ENCODE measurements around the gene IMMP2L.
"Not testable (repeated sequence)": the region's sequence is repeated elsewhere in the genome, so short reads cannot be mapped to it uniquely, and the experiment has no call there.

Gene IMMP2L

GRCh38 chr7:111333010-111333409 is 229.3 kb downstream of the IMMP2L start:
- no peaks in the 10 kb centered on the region for H3K9me3 ChIP-seq (ENCODE audit: control insufficient read depth, insufficient read depth, low read depth, low read length)
- H3K27me3 ChIP-seq (ENCODE audit: control insufficient read depth, insufficient read depth, low read length): no peaks in the 10 kb centered on the region
- no peak overlapping the region for H3K9ac ChIP-seq (ENCODE audit: low read length)
- H3K4me1 ChIP-seq (ENCODE audit: control insufficient read depth, insufficient read depth, low read length): no peaks in the 10 kb centered on the region
- H3K36me3 ChIP-seq (ENCODE audit: control insufficient read depth, insufficient read depth, low read length): no peaks in the 10 kb centered on the region
- H3K27ac ChIP-seq (ENCODE audit: low read depth, low read length): no peak overlapping the region
- no peak overlapping the region for H3K4me3 ChIP-seq (ENCODE audit: low read depth, low read length)

GRCh38 chr7:111330235-111330523 is 232.1 kb downstream of the IMMP2L start:
- Histone ChIP-seq H3K27me3 (ENCODE audit: control insufficient read depth, insufficient read depth, low read length) (no peaks in the 10 kb centered on the region), H3K9ac (ENCODE audit: low read length) (no peak overlapping the region), H3K4me3 (ENCODE audit: low read depth, low read length) (no peak overlapping the region), H3K4me1 (ENCODE audit: control insufficient read depth, insufficient read depth, low read length) (no peaks in the 10 kb centered on the region), H3K27ac (ENCODE audit: low read depth, low read length) (no peak overlapping the region), H3K36me3 (ENCODE audit: control insufficient read depth, insufficient read depth, low read length) (no peaks in the 10 kb centered on the region), H3K9me3 (ENCODE audit: control insufficient read depth, insufficient read depth, low read depth, low read length) (no peaks in the 10 kb centered on the region)

- Histone ChIP-seq H3K9ac (ENCODE audit: low read length) (no peak overlapping the region), H3K9me3 (ENCODE audit: control insufficient read depth, insufficient read depth, low read depth, low read length) (no peaks in the 10 kb centered on the region), H3K27me3 (ENCODE audit: control insufficient read depth, insufficient read depth, low read length) (no peaks in the 10 kb centered on the region), H3K4me3 (ENCODE audit: low read depth, low read length) (no peak overlapping the region), H3K36me3 (ENCODE audit: control insufficient read depth, insufficient read depth, low read length) (no peaks in the 10 kb centered on the region), H3K27ac (ENCODE audit: low read depth, low read length) (no peak overlapping the region), H3K4me1 (ENCODE audit: control insufficient read depth, insufficient read depth, low read length) (no peaks in the 10 kb centered on the region)
Measured at GRCh38 chr7:111329367-111330234, 232.7 kb downstream of the IMMP2L start.

- Histone ChIP-seq H3K27me3 (ENCODE audit: control insufficient read depth, insufficient read depth, low read length) (no peaks in the 10 kb centered on the region), H3K36me3 (ENCODE audit: control insufficient read depth, insufficient read depth, low read length) (no peaks in the 10 kb centered on the region), H3K4me3 (ENCODE audit: low read depth, low read length) (no peak overlapping the region), H3K4me1 (ENCODE audit: control insufficient read depth, insufficient read depth, low read length) (no peaks in the 10 kb centered on the region), H3K9me3 (ENCODE audit: control insufficient read depth, insufficient read depth, low read depth, low read length) (no peaks in the 10 kb centered on the region), H3K9ac (ENCODE audit: low read length) (no peak overlapping the region), H3K27ac (ENCODE audit: low read depth, low read length) (no peak overlapping the region)
Measured at GRCh38 chr7:111328487-111328886, 233.8 kb downstream of the IMMP2L start.

- Histone ChIP-seq H3K9ac (ENCODE audit: low read length) (no peak overlapping the region), H3K27me3 (ENCODE audit: control insufficient read depth, insufficient read depth, low read length) (no peaks in the 10 kb centered on the region), H3K4me1 (ENCODE audit: control insufficient read depth, insufficient read depth, low read length) (no peaks in the 10 kb centered on the region), H3K9me3 (ENCODE audit: control insufficient read depth, insufficient read depth, low read depth, low read length) (no peaks in the 10 kb centered on the region), H3K36me3 (ENCODE audit: control insufficient read depth, insufficient read depth, low read length) (no peaks in the 10 kb centered on the region), H3K4me3 (ENCODE audit: low read depth, low read length) (no peak overlapping the region), H3K27ac (ENCODE audit: low read depth, low read length) (no peak overlapping the region)
Measured at GRCh38 chr7:111324776-111325175, 237.5 kb downstream of the IMMP2L start.

GRCh38 chr7:111324228-111324627 is 238.1 kb downstream of the IMMP2L start:
- Histone ChIP-seq H3K27ac (ENCODE audit: low read depth, low read length) (no peak overlapping the region), H3K4me1 (ENCODE audit: control insufficient read depth, insufficient read depth, low read length) (no peaks in the 10 kb centered on the region), H3K27me3 (ENCODE audit: control insufficient read depth, insufficient read depth, low read length) (no peaks in the 10 kb centered on the region), H3K9ac (ENCODE audit: low read length) (no peak overlapping the region), H3K9me3 (ENCODE audit: control insufficient read depth, insufficient read depth, low read depth, low read length) (no peaks in the 10 kb centered on the region), H3K4me3 (ENCODE audit: low read depth, low read length) (no peak overlapping the region), H3K36me3 (ENCODE audit: control insufficient read depth, insufficient read depth, low read length) (no peaks in the 10 kb centered on the region)

- H3K27ac ChIP-seq (ENCODE audit: low read depth, low read length); H3K4me1 ChIP-seq (ENCODE audit: control insufficient read depth, insufficient read depth, low read length); H3K36me3 ChIP-seq (ENCODE audit: control insufficient read depth, insufficient read depth, low read length); H3K27me3 ChIP-seq (ENCODE audit: control insufficient read depth, insufficient read depth, low read length); H3K9me3 ChIP-seq (ENCODE audit: control insufficient read depth, insufficient read depth, low read depth, low read length); H3K4me3 ChIP-seq (ENCODE audit: low read depth, low read length); H3K9ac ChIP-seq (ENCODE audit: low read length): not testable (repeated sequence)
Measured at GRCh38 chr7:111323670-111324069, 238.6 kb downstream of the IMMP2L start.

- H3K36me3 ChIP-seq (ENCODE audit: control insufficient read depth, insufficient read depth, low read length): no peaks in the 10 kb centered on the region
- H3K27ac ChIP-seq (ENCODE audit: low read depth, low read length): no peak overlapping the region
- no peak overlapping the region for H3K4me3 ChIP-seq (ENCODE audit: low read depth, low read length)
- no peaks in the 10 kb centered on the region for H3K27me3 ChIP-seq (ENCODE audit: control insufficient read depth, insufficient read depth, low read length)
- no peak overlapping the region for H3K9ac ChIP-seq (ENCODE audit: low read length)
- H3K9me3 ChIP-seq (ENCODE audit: control insufficient read depth, insufficient read depth, low read depth, low read length): no peaks in the 10 kb centered on the region
- H3K4me1 ChIP-seq (ENCODE audit: control insufficient read depth, insufficient read depth, low read length): no peaks in the 10 kb centered on the region
Measured at GRCh38 chr7:111320133-111320532, 242.2 kb downstream of the IMMP2L start.

GRCh38 chr7:111312966-111313365 is 249.3 kb downstream of the IMMP2L start:
- no peaks in the 10 kb centered on the region for H3K9me3 ChIP-seq (ENCODE audit: control insufficient read depth, insufficient read depth, low read depth, low read length)
- H3K9ac ChIP-seq (ENCODE audit: low read length): no peak overlapping the region
- no peak overlapping the region for H3K27ac ChIP-seq (ENCODE audit: low read depth, low read length)
- no peak overlapping the region for H3K4me3 ChIP-seq (ENCODE audit: low read depth, low read length)
- no peaks in the 10 kb centered on the region for H3K4me1 ChIP-seq (ENCODE audit: control insufficient read depth, insufficient read depth, low read length)
- H3K27me3 ChIP-seq (ENCODE audit: control insufficient read depth, insufficient read depth, low read length): no peaks in the 10 kb centered on the region
- no peaks in the 10 kb centered on the region for H3K36me3 ChIP-seq (ENCODE audit: control insufficient read depth, insufficient read depth, low read length)

- Histone ChIP-seq H3K27ac (ENCODE audit: low read depth, low read length) (no peak overlapping the region), H3K4me3 (ENCODE audit: low read depth, low read length) (no peak overlapping the region), H3K36me3 (ENCODE audit: control insufficient read depth, insufficient read depth, low read length) (no peaks in the 10 kb centered on the region), H3K27me3 (ENCODE audit: control insufficient read depth, insufficient read depth, low read length) (no peaks in the 10 kb centered on the region), H3K9ac (ENCODE audit: low read length) (no peak overlapping the region), H3K4me1 (ENCODE audit: control insufficient read depth, insufficient read depth, low read length) (no peaks in the 10 kb centered on the region), H3K9me3 (ENCODE audit: control insufficient read depth, insufficient read depth, low read depth, low read length) (no peaks in the 10 kb centered on the region)
Measured at GRCh38 chr7:111308691-111309090, 253.6 kb downstream of the IMMP2L start.

- Histone ChIP-seq H3K27me3 (ENCODE audit: control insufficient read depth, insufficient read depth, low read length) (no peaks in the 10 kb centered on the region), H3K27ac (ENCODE audit: low read depth, low read length) (no peak overlapping the region), H3K9ac (ENCODE audit: low read length) (no peak overlapping the region), H3K9me3 (ENCODE audit: control insufficient read depth, insufficient read depth, low read depth, low read length) (no peaks in the 10 kb centered on the region), H3K36me3 (ENCODE audit: control insufficient read depth, insufficient read depth, low read length) (no peaks in the 10 kb centered on the region), H3K4me1 (ENCODE audit: control insufficient read depth, insufficient read depth, low read length) (no peaks in the 10 kb centered on the region), H3K4me3 (ENCODE audit: low read depth, low read length) (no peak overlapping the region)
Measured at GRCh38 chr7:111301891-111302290, 260.4 kb downstream of the IMMP2L start.

All from HUES6 (cell line).